Gastrocnemius medialis (tissue), 4 donors: ENCODE results near the gene PSG7.
"Not testable (repeated sequence)": the region's sequence is repeated elsewhere in the genome, so short reads cannot be mapped to it uniquely, and the experiment has no call there.

ENCODE experiments used
- CTCF ChIP-seq, 5 experiments: fragments of 450-650 bp in 3 of 5; fragments of 200-600 bp in 2 of 5; sonication (generic) in 2 of 5; IDR thresholded peaks in 4 of 5; conservative IDR thresholded peaks in 1 of 5; 1 replicate in 4 of 5; 2 replicates in 1 of 5; pipeline ENCODE4 v1.5.1; 2016 to 2019; ENCODE audit warnings: antibody characterized with exemption in 5 of 5, mild to moderate bottlenecking in 3 of 5, moderate library complexity in 3 of 5
- POLR2A ChIP-seq, 2 donors: fragments of 450-650 bp; IDR thresholded peaks; one replicate each; pipeline ENCODE4 v1.6.1; 2017; ENCODE audit warnings: antibody characterized with exemption in 2 of 2, mild to moderate bottlenecking in 2 of 2, moderate library complexity in 2 of 2

- TF ChIP-seq CTCF (IDR thresholded peaks at IDR 0.05 in 4 of 5, conservative IDR thresholded peaks at IDR 0.05 in 1 of 5); POLR2A (IDR thresholded peaks at IDR 0.05): not testable (repeated sequence)
These were observed 15.1 kb upstream of the PSG7 start for GRCh38 chr19:42952126-42952525.
